Left renal pelvis (tissue), 4 donors: Measurements from ENCODE around the gene AFF4. TPM values are rescaled to one million over a fixed set of nuclear protein-coding genes. Genes with fewer than 3 reads are reported as not detected.

Source experiments
- DNase-seq, 4 donors: peaks; one replicate each; pipeline ENCODE4 v3.0.0-alpha.2; 2013; ENCODE audit warnings: low read depth in 4 of 4, low spot score in 3 of 4
- polyA plus RNA-seq, 4 donors: library from polyadenylated mRNA; unstranded; fragments of 120-200 nt; gene quantifications; one replicate each; pipeline ENCODE4 v1.2.1, GENCODE V29; 2013; ENCODE audit not compliant: insufficient read length in 4 of 4

Gene AFF4
- polyA plus RNA-seq, 4 donors: 60.5 to 73.1 (median 63.3) TPM

DNA sequence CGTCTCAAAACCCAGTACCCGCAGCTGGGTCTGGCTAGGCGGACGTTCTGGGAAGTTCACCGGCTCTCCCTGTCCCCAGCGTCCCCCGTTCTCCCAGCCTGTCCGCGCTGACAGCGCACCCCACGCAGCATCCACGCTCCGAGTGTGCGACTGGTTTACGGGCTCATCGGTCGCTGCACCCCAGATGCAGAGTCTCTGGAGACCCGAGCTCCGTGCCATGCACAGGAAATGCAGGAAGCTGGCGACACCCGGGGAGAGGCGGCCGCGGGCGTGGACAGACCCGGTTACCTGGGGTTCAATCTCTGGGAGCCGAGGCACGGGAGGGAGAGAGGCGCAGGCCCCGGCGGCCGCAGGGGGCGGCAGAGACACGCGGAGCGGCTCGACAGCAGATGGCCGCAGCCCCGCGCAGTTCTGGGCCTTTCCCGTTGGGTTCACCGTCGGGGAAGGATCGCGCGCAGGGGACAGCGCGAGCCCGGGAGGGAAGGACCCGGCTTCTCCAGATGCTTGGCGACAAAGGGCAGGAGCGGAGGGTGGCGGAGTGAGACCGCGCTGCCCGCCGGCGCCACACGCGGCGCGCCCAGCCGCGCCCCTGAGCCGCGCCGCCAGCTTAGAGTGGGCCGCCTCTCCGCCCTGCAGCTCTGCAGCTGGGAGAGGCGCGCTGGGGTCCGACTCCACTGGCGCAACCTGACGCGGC is 133.5 kb downstream of the AFF4 start:
- DNase-seq: no peak

DNA sequence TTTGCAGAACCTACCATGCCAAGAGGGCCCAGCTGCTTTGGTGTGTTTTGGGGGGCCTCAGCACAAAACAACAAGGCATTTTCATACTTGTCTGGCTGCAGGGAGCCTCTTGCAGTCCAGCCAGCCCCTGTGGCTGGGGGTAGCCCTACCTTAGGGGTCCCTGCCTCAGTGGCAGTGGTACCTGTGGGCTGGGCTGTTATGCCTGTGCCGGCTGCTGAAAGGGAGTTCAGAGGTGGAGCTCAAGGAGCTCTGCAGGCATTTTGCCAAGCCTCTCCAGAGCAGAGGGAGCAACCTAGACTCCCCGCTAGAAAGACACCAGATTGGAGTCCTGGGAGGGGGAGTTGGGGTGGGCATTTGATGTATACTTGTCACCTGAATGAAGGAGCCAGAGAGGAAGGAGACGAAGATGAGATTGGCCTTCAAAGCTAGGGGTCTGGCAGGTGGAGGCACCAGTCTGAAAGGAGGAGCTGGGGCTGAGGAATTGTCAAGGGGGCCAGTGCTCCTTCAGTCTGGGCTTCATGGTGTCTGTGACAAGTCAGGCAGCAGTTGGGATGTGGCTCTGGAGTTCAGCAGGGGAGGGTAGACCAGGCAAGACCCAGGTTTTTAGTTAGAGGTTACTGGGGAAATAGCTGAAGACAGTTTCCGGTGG is 134.5 kb downstream of the AFF4 start:
- DNase-seq: no peak

GRCh38 chr5:132827943-132828673 is 135.3 kb downstream of the AFF4 start:
- DNase-seq: no peak

DNA sequence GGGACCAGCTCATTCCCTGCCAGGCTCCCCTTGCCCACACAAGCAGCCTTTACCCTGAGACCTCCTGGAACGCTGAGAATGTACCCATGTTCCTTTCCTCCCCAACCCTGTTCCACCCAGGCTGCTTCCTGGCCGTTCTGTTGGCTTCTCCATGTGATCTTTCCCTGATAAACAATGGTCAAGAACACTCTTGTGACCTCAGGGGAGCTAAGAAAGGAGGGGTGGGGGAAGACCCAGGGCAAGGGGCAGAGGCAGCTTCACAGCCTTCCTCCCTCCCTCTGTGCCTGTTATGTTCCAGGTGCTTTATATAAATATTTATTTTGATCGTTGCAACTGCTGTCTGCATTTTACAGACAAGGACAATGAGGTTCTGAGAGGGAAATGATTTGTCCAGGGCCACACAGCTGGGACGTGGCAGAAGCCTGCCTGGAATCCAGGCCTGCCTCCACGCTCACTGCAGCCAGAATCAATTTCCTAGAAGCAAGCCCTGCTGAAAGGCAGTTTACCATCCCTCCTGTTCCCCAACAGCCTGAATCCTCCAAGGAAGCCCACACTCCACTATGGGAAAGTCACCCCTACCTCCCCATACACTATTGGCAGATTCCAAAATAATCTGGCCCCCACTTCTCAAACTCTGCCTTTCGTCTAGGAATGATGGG is 136.9 kb downstream of the AFF4 start:
- DNase-seq: no peak

GRCh38 chr5:132825834-132826391 is 137.5 kb downstream of the AFF4 start:
- no peak for DNase-seq

Other genes starting within 250 kb of the AFF4 start
- gene KIF3A, start 226.1 kb downstream of the AFF4 start, polyA plus RNA-seq: 10 to 100 TPM; 11.3 to 27.4 (median 23.5) TPM
- 1 to 10 TPM; 1.1 to 3.8 (median 3.5) TPM for gene CCNI2, start 216.2 kb downstream of the AFF4 start, polyA plus RNA-seq
- gene SEPTIN8, start 186.4 kb downstream of the AFF4 start, polyA plus RNA-seq: 10 to 100 TPM; 52.7 to 85.2 (median 83.8) TPM
- gene SOWAHA, start 150.3 kb downstream of the AFF4 start, polyA plus RNA-seq: 1 to 10 TPM in 3 of 4 donors, under 1 TPM in 1; 0.12 to 5.1 (median 4.8) TPM
- gene SHROOM1, start 133.0 kb downstream of the AFF4 start, polyA plus RNA-seq: 10 to 100 TPM; 13.0 to 30.8 (median 21.7) TPM
- 1 to 10 TPM in 3 of 4 donors, under 1 TPM in 1; 0.53 to 2.9 (median 2.0) TPM for gene GDF9, start 97.2 kb downstream of the AFF4 start, polyA plus RNA-seq
- gene UQCRQ, start 97.0 kb downstream of the AFF4 start, polyA plus RNA-seq: 100 to 1,000 TPM; 132 to 229 (median 200) TPM
- gene LEAP2, start 90.0 kb downstream of the AFF4 start, polyA plus RNA-seq: 10 to 100 TPM in 1 of 4 donors, 1 to 10 TPM in 3; 2.2 to 12.5 (median 6.6) TPM
- gene ZCCHC10, start 62.9 kb upstream of the AFF4 start, polyA plus RNA-seq: 10 to 100 TPM; 29.9 to 37.5 (median 32.8) TPM
- gene HSPA4, start 88.4 kb upstream of the AFF4 start, polyA plus RNA-seq: 100 to 1,000 TPM in 3 of 4 donors, 10 to 100 TPM in 1; 78.2 to 159 (median 132) TPM